Spleen (tissue), 11 donors: ENCODE measurements around the gene AFP. TPM values are rescaled to one million over a fixed set of nuclear protein-coding genes. Genes with fewer than 3 reads are reported as not detected.

ENCODE experiments used
- DNase-seq: peaks from one replicate; pipeline ENCODE4 v3.0.0-alpha.2; 2020
- H3K27ac ChIP-seq, 8 donors: fragments of 200-600 bp; sonication (generic) in 7 of 8; 1 replicate in 4 of 8; 2 replicates in 4 of 8; pipeline versions ENCODE4 v1.5.0 to v1.8.0; 2016 to 2021; ENCODE audit warnings: inconsistent platforms in 4 of 8, mild to moderate bottlenecking in 4 of 8, moderate library complexity in 1 of 8
- H3K27me3 ChIP-seq, 7 donors: fragments of 200-600 bp; sonication (generic) in 6 of 7; replicated peaks in 1 of 7; 1 replicate in 4 of 7; 2 replicates in 3 of 7; pipeline versions ENCODE4 v1.5.0 to v1.8.0; 2016 to 2021; ENCODE audit warnings: inconsistent platforms in 3 of 7, mild to moderate bottlenecking in 1 of 7
- H3K36me3 ChIP-seq, 6 donors: fragments of 200-600 bp; sonication (generic) in 5 of 6; 1 replicate in 4 of 6; 2 replicates in 2 of 6; pipeline versions ENCODE4 v1.5.0 to v1.8.0; 2016 to 2021; ENCODE audit warnings: inconsistent platforms in 2 of 6
- H3K4me1 ChIP-seq, 6 donors: fragments of 200-600 bp; sonication (generic) in 5 of 6; 1 replicate in 3 of 6; 2 replicates in 3 of 6; pipeline versions ENCODE4 v1.5.0 to v1.8.0; 2016 to 2021; ENCODE audit warnings: inconsistent platforms in 3 of 6
- H3K4me3 ChIP-seq, 8 donors: fragments of 200-600 bp; sonication (generic) in 7 of 8; 1 replicate in 4 of 8; 2 replicates in 4 of 8; pipeline versions ENCODE4 v1.5.0 to v1.8.0; 2016 to 2021; ENCODE audit warnings: inconsistent platforms in 4 of 8, mild to moderate bottlenecking in 4 of 8, moderate library complexity in 2 of 8
- H3K9me3 ChIP-seq, 8 donors: fragments of 200-600 bp; sonication (generic) in 7 of 8; 1 replicate in 4 of 8; 2 replicates in 4 of 8; pipeline versions ENCODE4 v1.5.0 to v1.8.0; 2016 to 2021; ENCODE audit warnings: inconsistent platforms in 4 of 8
- CTCF ChIP-seq, 11 experiments: fragments of 200-600 bp in 7 of 11; fragments of 450-650 bp in 4 of 11; sonication (generic) in 4 of 11; IDR thresholded peaks in 8 of 11; conservative IDR thresholded peaks in 3 of 11; 1 replicate in 7 of 11; 2 replicates in 4 of 11; pipeline versions ENCODE4 v1.4.0 to v1.8.0; 2016 to 2021; ENCODE audit warnings: antibody characterized with exemption in 11 of 11, inconsistent platforms in 4 of 11, mild to moderate bottlenecking in 1 of 11
- POLR2A ChIP-seq, 3 donors: fragments of 450-650 bp; IDR thresholded peaks; one replicate each; pipeline ENCODE4 v1.5.1; 2017; ENCODE audit warnings: antibody characterized with exemption in 3 of 3, mild to moderate bottlenecking in 1 of 3
- POLR2AphosphoS5 ChIP-seq, 3 donors: sonication (generic); formaldehyde crosslinking; IDR thresholded peaks; one replicate each; pipeline ENCODE4 v1.5.1; 2017; ENCODE audit warnings: antibody characterized with exemption in 3 of 3
- WGBS, 5 donors: extraction: QIAGEN DNeasy Blood & Tissue Kit in 3 of 5; methylation state at CpG; one replicate each; pipeline versions ENCODE4 v1.1.5 to v1.1.7; 2013 to 2018; 5-methylcytosine and 5-hydroxymethylcytosine counted together
- intact Hi-C: fragments of 100-400 bp; cut with DNase I; formaldehyde crosslinking; loops from one replicate; pipeline ENCODE4 v1.15.0; 2023; ENCODE audit warnings: low total_unique reads
- polyA plus RNA-seq, 3 donors: library from polyadenylated mRNA; stranded (reverse); fragments of 200-250 nt; gene quantifications; one replicate each; pipeline ENCODE4 v1.2.1, GENCODE V29; 2013
- total RNA-seq, 7 donors: library from RNA; depleted of rRNA in 3 of 7; stranded (reverse); fragments of >200 nt in 3 of 7; fragmentation: NEBNext Ultra II Directional in 4 of 7; extraction: Animal tissue kit (Norgen Biotek cat#: 25700) in 4 of 7; gene quantifications; one replicate each; pipeline versions ENCODE4 v1.1.0 to v1.2.1, GENCODE V29; 2016 to 2021
- donor health status: healthy with polysubstance abuse.
- donor health status: DM: no; HTN: no; CAD: no; lungs with moderate emphysema.
- donor health status: DM: no; HTN: no; CAD: no.
- donor health status: Bipolar disorder and iron deficiency.
- donor health status: healthy.
- donor health status: DM: no; HTN: no; CAD: no.
- donor health status: DM: yes; HTN: yes; CAD: no.

AFP gene
- total and polyA plus RNA-seq, 10 donors = not detected

- no peak for DNase-seq
- WGBS, 5 donors = 68 to 93% (median 76%) methylated on average over 1 of the region's 1 CpG
- Histone ChIP-seq H3K4me1 (no peaks in the 10 kb centered on the region), H3K27ac (no peak overlapping the region), H3K4me3 (no peak overlapping the region), H3K27me3 (no peaks in the 10 kb centered on the region), H3K9me3 (peaks cover 0 to 35% (median 20%) of the 10 kb centered on the region in 8 donors), H3K36me3 (no peaks in the 10 kb centered on the region)
- TF ChIP-seq POLR2A (IDR thresholded peaks at IDR 0.05) (no peak), CTCF (IDR thresholded peaks at IDR 0.05 in 8 of 11, conservative IDR thresholded peaks at IDR 0.05 in 3 of 11) (no peak), POLR2AphosphoS5 (IDR thresholded peaks at IDR 0.05) (no peak)
- intact Hi-C loops = no loop called here
Measured at GRCh38 chr4:73470728-73471127, 34.7 kb downstream of the AFP start.

- no peaks in the 10 kb centered on the region for H3K36me3 ChIP-seq
- no peak for TF ChIP-seq POLR2A (IDR thresholded peaks at IDR 0.05)
- TF ChIP-seq POLR2AphosphoS5 (IDR thresholded peaks at IDR 0.05) = no peak
- no peak for TF ChIP-seq CTCF (IDR thresholded peaks at IDR 0.05 in 8 of 11, conservative IDR thresholded peaks at IDR 0.05 in 3 of 11)
- peaks cover 0 to 39% (median 19%) of the 10 kb centered on the region in 8 donors for H3K9me3 ChIP-seq
- 76 to 85% (median 79%) methylated on average over 8 to 11 of the region's 11 CpGs for WGBS, 5 donors
- intact Hi-C loops = no loop called here
- H3K4me1 ChIP-seq = no peaks in the 10 kb centered on the region
- no peak overlapping the region for H3K27ac ChIP-seq
- no peak overlapping the region for H3K4me3 ChIP-seq
- DNase-seq = peak; percentile 61
- no peaks in the 10 kb centered on the region for H3K27me3 ChIP-seq
Measured at GRCh38 chr4:73477176-73477575, 41.2 kb downstream of the AFP start.

DNA sequence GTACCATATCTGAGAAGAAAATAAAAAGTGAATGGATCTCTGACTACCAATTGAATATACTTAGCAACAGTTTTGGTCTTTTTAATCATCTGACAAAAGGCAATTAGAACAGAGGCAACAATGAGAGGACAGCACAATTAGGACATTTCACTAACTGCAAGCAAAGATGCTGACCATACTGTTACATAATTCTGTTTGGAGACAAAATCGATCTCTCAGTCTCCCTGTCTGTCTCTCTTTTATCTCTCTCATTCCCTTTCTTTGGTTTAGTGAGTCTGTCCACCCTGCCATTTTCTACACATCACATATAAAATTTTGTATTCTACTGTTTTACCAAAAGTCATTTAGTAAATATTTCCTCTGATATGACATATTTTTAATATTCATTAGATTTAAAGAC, 43.3 kb downstream of the AFP start:
- H3K27me3 ChIP-seq = no peaks in the 10 kb centered on the region
- H3K9me3 ChIP-seq = peaks cover 0 to 18% (median 11%) of the 10 kb centered on the region in 8 donors
- DNase-seq = no peak
- H3K4me3 ChIP-seq = no peak overlapping the region
- TF ChIP-seq POLR2AphosphoS5 (IDR thresholded peaks at IDR 0.05) (no peak), CTCF (IDR thresholded peaks at IDR 0.05 in 8 of 11, conservative IDR thresholded peaks at IDR 0.05 in 3 of 11) (no peak), POLR2A (IDR thresholded peaks at IDR 0.05) (no peak)
- 69 to 87% (median 77%) methylated on average over 1 of the region's 1 CpG for WGBS, 5 donors
- H3K27ac ChIP-seq = no peak overlapping the region
- intact Hi-C loops = no loop called here
- no peaks in the 10 kb centered on the region for H3K4me1 ChIP-seq
- no peaks in the 10 kb centered on the region for H3K36me3 ChIP-seq

- Histone ChIP-seq H3K4me1 (no peaks in the 10 kb centered on the region), H3K27ac (no peak within 1 kb of the TSS), H3K27me3 (peaks cover 0 to 5% (median 0%) of the 10 kb centered on the region in 7 donors), H3K36me3 (no peaks in the 10 kb centered on the region), H3K4me3 (no peak within 1 kb of the TSS), H3K9me3 (no peaks in the 10 kb centered on the region)
- WGBS, 5 donors = 45 to 50% (median 48%) methylated on average over 2 of the region's 2 CpGs
- TF ChIP-seq CTCF (IDR thresholded peaks at IDR 0.05 in 8 of 11, conservative IDR thresholded peaks at IDR 0.05 in 3 of 11) = no peak
- TF ChIP-seq POLR2A (IDR thresholded peaks at IDR 0.05) = no peak
- TF ChIP-seq POLR2AphosphoS5 (IDR thresholded peaks at IDR 0.05) = no peak
- DNase-seq = no peak
- intact Hi-C loops = no loop called here
Measured at GRCh38 chr4:73481358-73481757, 45.3 kb downstream of the AFP start, which contains the start of gene AFM. AFM (plus strand) TSS chr4:73481745; CDS start chr4:73481776, 31 bp downstream.
